ENCODE measurements around the gene GNB1L.
"Not testable (repeated sequence)": the region's sequence is repeated elsewhere in the genome, so short reads cannot be mapped to it uniquely, and the experiment has no call there.

The GNB1L gene

DNA sequence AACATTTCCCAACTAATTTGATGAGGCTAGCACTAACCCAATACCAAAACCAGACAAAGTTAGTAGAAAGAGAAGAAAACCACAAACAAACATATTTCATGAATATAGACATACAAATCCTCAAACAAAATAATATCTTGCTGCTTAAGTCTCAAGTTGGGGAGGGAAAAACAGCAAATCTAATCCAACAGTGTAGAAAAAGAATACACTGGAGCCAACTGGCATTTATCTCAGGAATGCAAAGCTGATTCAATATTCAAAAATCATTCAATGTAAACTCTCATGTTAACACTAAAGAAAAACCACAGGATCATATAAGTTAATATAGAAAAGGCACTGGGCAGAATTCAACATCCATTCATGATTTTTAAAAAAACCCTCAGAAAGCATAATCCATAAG, 18.2 kb downstream of the GNB1L start:
- H3K4ac ChIP-seq (ENCODE audit: low read depth in 1 of 2, low read length in 2 of 2), result no peak overlapping the region

DNA sequence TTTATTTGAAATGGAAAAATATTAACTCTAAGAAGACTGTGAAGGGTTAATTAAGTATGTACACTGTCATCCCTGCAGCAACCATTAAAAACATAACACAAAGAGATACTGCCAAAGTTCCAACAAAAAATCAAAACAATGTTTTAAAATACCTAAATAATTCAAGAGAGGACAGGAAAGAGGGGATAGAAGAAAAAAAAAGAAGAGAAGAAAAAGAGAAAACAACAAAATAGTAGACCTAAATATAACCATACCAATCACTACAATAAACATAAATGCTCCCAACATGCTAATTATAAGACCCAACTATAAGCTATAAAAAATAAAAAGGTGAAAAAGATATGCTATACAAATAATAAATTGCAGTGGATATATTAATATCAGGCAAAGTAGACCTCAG, 20.1 kb downstream of the GNB1L start:
- Histone ChIP-seq H2AFZ (ENCODE audit: low read depth, low read length) (no peak overlapping the region), H3K79me1 (replicated peaks; ENCODE audit: low read length, poor library complexity, severe bottlenecking) (peaks cover 9% of the 10 kb centered on the region), H2BK5ac (ENCODE audit: low read depth, low read length, poor library complexity, severe bottlenecking) (no peak overlapping the region), H3K18ac (ENCODE audit: low read depth in 1 of 2, low read length in 2 of 2) (no peak overlapping the region), H3K4me1 (ENCODE audit: control insufficient read depth, insufficient read depth, low read depth, low read length) (no peaks in the 10 kb centered on the region), H2BK12ac (ENCODE audit: low read length in 2 of 2) (no peak overlapping the region), H3K4me3 (ENCODE audit: insufficient read depth in 1 of 2, low read depth in 1 of 2, low read length in 2 of 2) (no peak overlapping the region), H3K27ac (ENCODE audit: low read length, poor library complexity, severe bottlenecking) (no peak overlapping the region), H3K4ac (ENCODE audit: low read depth in 1 of 2, low read length in 2 of 2) (no peak overlapping the region), H2BK120ac (ENCODE audit: low read depth, low read length) (no peak overlapping the region), H3K23ac (ENCODE audit: low read length in 2 of 2) (no peak overlapping the region), H2BK15ac (ENCODE audit: low read depth, poor library complexity, severe bottlenecking) (no peak overlapping the region), H3K9me3 (ENCODE audit: control insufficient read depth, low read length) (no peaks in the 10 kb centered on the region), H4K91ac (ENCODE audit: low read length) (no peak overlapping the region), H3K9ac (ENCODE audit: low read length) (no peak overlapping the region), H3K4me2 (ENCODE audit: low read length, poor library complexity, severe bottlenecking) (no peak overlapping the region), H3K27me3 (ENCODE audit: control insufficient read depth in 1 of 2, insufficient read depth in 1 of 2, low read length in 2 of 2) (no peaks in the 10 kb centered on the region), H3K36me3 (ENCODE audit: control insufficient read depth in 1 of 2, insufficient read depth in 2 of 2, low read depth in 1 of 2, low read length in 2 of 2) (no peaks in the 10 kb centered on the region), H2AK5ac (ENCODE audit: low read length, severe bottlenecking) (no peak overlapping the region), H4K8ac (ENCODE audit: low read length) (no peak overlapping the region), H3K14ac (ENCODE audit: low read length in 2 of 2) (no peak overlapping the region)
- no peak for DNase-seq

More for the DNA sequence above, 18.2 kb downstream of the GNB1L start:
- H3K4me3 ChIP-seq (ENCODE audit: insufficient read depth in 1 of 2, low read depth in 1 of 2, low read length in 2 of 2), result no peak overlapping the region
- no peak overlapping the region for H3K4me2 ChIP-seq (ENCODE audit: low read length, poor library complexity, severe bottlenecking)
- H4K91ac ChIP-seq (ENCODE audit: low read length), result no peak overlapping the region
- no peak for DNase-seq
- H3K23ac ChIP-seq (ENCODE audit: low read length in 2 of 2), result no peak overlapping the region
- H4K8ac ChIP-seq (ENCODE audit: low read length), result no peak overlapping the region
- no peak overlapping the region for H2BK15ac ChIP-seq (ENCODE audit: low read depth, poor library complexity, severe bottlenecking)
- no peaks in the 10 kb centered on the region for H3K4me1 ChIP-seq (ENCODE audit: control insufficient read depth, insufficient read depth, low read depth, low read length)
- H3K79me1 ChIP-seq (replicated peaks; ENCODE audit: low read length, poor library complexity, severe bottlenecking), result peaks cover 11% of the 10 kb centered on the region
- H3K9me3 ChIP-seq (ENCODE audit: control insufficient read depth, low read length), result no peaks in the 10 kb centered on the region
- H2AK5ac ChIP-seq (ENCODE audit: low read length, severe bottlenecking), result no peak overlapping the region
- no peak overlapping the region for H3K18ac ChIP-seq (ENCODE audit: low read depth in 1 of 2, low read length in 2 of 2)
- no peaks in the 10 kb centered on the region for H3K27me3 ChIP-seq (ENCODE audit: control insufficient read depth in 1 of 2, insufficient read depth in 1 of 2, low read length in 2 of 2)
- H3K14ac ChIP-seq (ENCODE audit: low read length in 2 of 2), result no peak overlapping the region
- H2BK120ac ChIP-seq (ENCODE audit: low read depth, low read length), result no peak overlapping the region
- H2BK12ac ChIP-seq (ENCODE audit: low read length in 2 of 2), result no peak overlapping the region
- no peak overlapping the region for H3K9ac ChIP-seq (ENCODE audit: low read length)
- no peaks in the 10 kb centered on the region for H3K36me3 ChIP-seq (ENCODE audit: control insufficient read depth in 1 of 2, insufficient read depth in 2 of 2, low read depth in 1 of 2, low read length in 2 of 2)
- no peak overlapping the region for H2BK5ac ChIP-seq (ENCODE audit: low read depth, low read length, poor library complexity, severe bottlenecking)
- no peak overlapping the region for H2AFZ ChIP-seq (ENCODE audit: low read depth, low read length)
- no peak overlapping the region for H3K27ac ChIP-seq (ENCODE audit: low read length, poor library complexity, severe bottlenecking)

DNA sequence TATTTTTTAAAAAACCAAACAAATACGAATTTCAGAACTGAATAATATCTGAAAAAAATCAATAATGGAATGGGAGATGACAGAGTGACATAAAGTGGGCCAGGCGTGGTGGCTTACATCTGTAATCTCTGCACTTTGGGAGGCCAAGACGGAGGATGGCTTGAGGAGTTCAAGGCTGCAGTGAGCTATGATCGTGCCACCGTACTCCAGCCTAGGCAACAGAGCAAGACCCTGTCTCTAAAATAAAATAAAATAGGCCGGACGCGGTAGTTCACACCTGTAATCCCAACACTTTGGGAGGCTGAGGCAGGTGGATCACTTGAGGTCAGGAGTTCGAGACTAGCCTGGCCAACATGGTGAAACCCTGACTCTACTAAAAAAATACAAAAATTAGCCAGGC, 21.3 kb downstream of the GNB1L start:
- not testable (repeated sequence) for H2BK15ac ChIP-seq (ENCODE audit: low read depth, poor library complexity, severe bottlenecking); H3K4ac ChIP-seq (ENCODE audit: low read depth in 1 of 2, low read length in 2 of 2); H2BK5ac ChIP-seq (ENCODE audit: low read depth, low read length, poor library complexity, severe bottlenecking); DNase-seq; H3K18ac ChIP-seq (ENCODE audit: low read depth in 1 of 2, low read length in 2 of 2); H3K14ac ChIP-seq (ENCODE audit: low read length in 2 of 2); H3K4me3 ChIP-seq (ENCODE audit: insufficient read depth in 1 of 2, low read depth in 1 of 2, low read length in 2 of 2); H3K23ac ChIP-seq (ENCODE audit: low read length in 2 of 2); H3K9ac ChIP-seq (ENCODE audit: low read length); H3K27ac ChIP-seq (ENCODE audit: low read length, poor library complexity, severe bottlenecking); H3K4me1 ChIP-seq (ENCODE audit: control insufficient read depth, insufficient read depth, low read depth, low read length); H3K79me1 ChIP-seq (replicated peaks; ENCODE audit: low read length, poor library complexity, severe bottlenecking); H4K91ac ChIP-seq (ENCODE audit: low read length); H2AK5ac ChIP-seq (ENCODE audit: low read length, severe bottlenecking); H2BK12ac ChIP-seq (ENCODE audit: low read length in 2 of 2); H3K4me2 ChIP-seq (ENCODE audit: low read length, poor library complexity, severe bottlenecking); H2BK120ac ChIP-seq (ENCODE audit: low read depth, low read length); H4K8ac ChIP-seq (ENCODE audit: low read length); H3K27me3 ChIP-seq (ENCODE audit: control insufficient read depth in 1 of 2, insufficient read depth in 1 of 2, low read length in 2 of 2); H2AFZ ChIP-seq (ENCODE audit: low read depth, low read length); H3K9me3 ChIP-seq (ENCODE audit: control insufficient read depth, low read length); H3K36me3 ChIP-seq (ENCODE audit: control insufficient read depth in 1 of 2, insufficient read depth in 2 of 2, low read depth in 1 of 2, low read length in 2 of 2)
- WGBS, result 86% methylated on average over 7 of the region's 9 CpGs

DNA sequence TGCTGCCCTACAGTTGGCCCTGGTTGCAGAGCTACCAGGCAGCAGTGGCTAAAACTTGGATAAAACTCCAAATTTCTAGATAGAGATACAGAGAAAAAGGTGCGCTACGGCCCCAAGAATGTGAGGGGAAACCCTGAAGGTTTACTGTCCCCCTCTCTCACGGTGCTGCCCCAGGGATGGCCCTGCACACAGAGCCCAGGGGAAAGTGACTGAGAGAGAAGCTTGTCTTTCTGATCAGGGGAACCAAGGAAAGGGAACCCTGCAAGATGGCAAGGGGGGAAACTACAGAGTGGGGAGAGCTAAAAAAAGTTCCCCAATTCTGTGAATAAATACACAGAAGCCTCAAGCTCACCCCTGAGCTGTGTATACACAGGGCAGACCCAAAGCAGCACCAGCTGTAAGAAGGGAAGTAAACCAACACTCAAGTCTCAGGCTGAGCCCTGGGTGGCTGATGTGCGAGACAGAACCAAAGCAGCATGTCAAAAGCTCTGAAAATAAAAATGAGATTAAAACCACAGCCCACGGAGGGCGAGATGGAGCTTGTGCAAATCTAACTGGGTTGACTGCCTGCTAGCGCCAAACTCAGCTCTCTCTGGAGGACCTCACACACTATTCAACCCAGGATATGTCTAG, 22.1 kb downstream of the GNB1L start:
- no peak overlapping the region for H2BK120ac ChIP-seq (ENCODE audit: low read depth, low read length)

More for the DNA sequence above, 22.1 kb downstream of the GNB1L start:
- Histone ChIP-seq H3K4me1 (ENCODE audit: control insufficient read depth, insufficient read depth, low read depth, low read length) (no peaks in the 10 kb centered on the region), H3K18ac (ENCODE audit: low read depth in 1 of 2, low read length in 2 of 2) (no peak overlapping the region), H2BK12ac (ENCODE audit: low read length in 2 of 2) (no peak overlapping the region), H3K9me3 (ENCODE audit: control insufficient read depth, low read length) (no peaks in the 10 kb centered on the region), H2AFZ (ENCODE audit: low read depth, low read length) (no peak overlapping the region), H3K27me3 (ENCODE audit: control insufficient read depth in 1 of 2, insufficient read depth in 1 of 2, low read length in 2 of 2) (no peaks in the 10 kb centered on the region), H4K8ac (ENCODE audit: low read length) (no peak overlapping the region), H2BK5ac (ENCODE audit: low read depth, low read length, poor library complexity, severe bottlenecking) (no peak overlapping the region), H2BK15ac (ENCODE audit: low read depth, poor library complexity, severe bottlenecking) (no peak overlapping the region), H3K4ac (ENCODE audit: low read depth in 1 of 2, low read length in 2 of 2) (no peak overlapping the region), H3K79me1 (replicated peaks; ENCODE audit: low read length, poor library complexity, severe bottlenecking) (peaks cover 12% of the 10 kb centered on the region), H3K9ac (ENCODE audit: low read length) (no peak overlapping the region), H3K4me3 (ENCODE audit: insufficient read depth in 1 of 2, low read depth in 1 of 2, low read length in 2 of 2) (no peak overlapping the region), H3K36me3 (ENCODE audit: control insufficient read depth in 1 of 2, insufficient read depth in 2 of 2, low read depth in 1 of 2, low read length in 2 of 2) (no peaks in the 10 kb centered on the region), H3K14ac (ENCODE audit: low read length in 2 of 2) (no peak overlapping the region), H3K4me2 (ENCODE audit: low read length, poor library complexity, severe bottlenecking) (no peak overlapping the region), H2AK5ac (ENCODE audit: low read length, severe bottlenecking) (no peak overlapping the region), H4K91ac (ENCODE audit: low read length) (no peak overlapping the region), H3K27ac (ENCODE audit: low read length, poor library complexity, severe bottlenecking) (no peak overlapping the region), H3K23ac (ENCODE audit: low read length in 2 of 2) (no peak overlapping the region)
- no peak for DNase-seq
- 97% methylated on average over 7 of the region's 7 CpGs for WGBS
